ENCODE measurements around the gene L1CAM.

Gene L1CAM

DNA sequence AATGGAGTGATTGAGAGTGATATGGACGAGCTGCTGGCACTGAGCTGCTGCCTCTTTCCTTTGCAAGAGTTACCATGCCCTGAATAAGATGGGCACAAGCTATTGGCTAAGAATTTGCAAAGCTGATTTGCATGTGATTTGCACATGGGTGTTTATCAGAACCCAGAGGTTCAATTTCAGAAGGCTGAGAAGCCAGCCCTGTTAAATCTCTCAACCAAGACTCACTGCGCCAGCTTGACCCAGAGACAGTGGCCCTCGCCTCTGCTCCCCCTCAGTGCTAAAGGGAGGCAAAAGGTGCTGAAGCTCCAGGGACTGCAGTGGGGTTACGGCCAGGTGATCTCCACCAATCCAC is 39.4 kb upstream of the L1CAM start:
- H3K4me1 ChIP-seq (ENCODE audit: control insufficient read depth, insufficient read depth, low read length): peaks cover 10% of the 10 kb centered on the region
- H3K36me3 ChIP-seq (ENCODE audit: control insufficient read depth in 2 of 2, insufficient read depth in 1 of 2, low read length in 2 of 2): peaks cover 0 to 14% of the 10 kb centered on the region in 2 experiments; a peak in 2 of 3 replicates
- H3K4me3 ChIP-seq (ENCODE audit: low read depth, low read length): no peak overlapping the region

DNA sequence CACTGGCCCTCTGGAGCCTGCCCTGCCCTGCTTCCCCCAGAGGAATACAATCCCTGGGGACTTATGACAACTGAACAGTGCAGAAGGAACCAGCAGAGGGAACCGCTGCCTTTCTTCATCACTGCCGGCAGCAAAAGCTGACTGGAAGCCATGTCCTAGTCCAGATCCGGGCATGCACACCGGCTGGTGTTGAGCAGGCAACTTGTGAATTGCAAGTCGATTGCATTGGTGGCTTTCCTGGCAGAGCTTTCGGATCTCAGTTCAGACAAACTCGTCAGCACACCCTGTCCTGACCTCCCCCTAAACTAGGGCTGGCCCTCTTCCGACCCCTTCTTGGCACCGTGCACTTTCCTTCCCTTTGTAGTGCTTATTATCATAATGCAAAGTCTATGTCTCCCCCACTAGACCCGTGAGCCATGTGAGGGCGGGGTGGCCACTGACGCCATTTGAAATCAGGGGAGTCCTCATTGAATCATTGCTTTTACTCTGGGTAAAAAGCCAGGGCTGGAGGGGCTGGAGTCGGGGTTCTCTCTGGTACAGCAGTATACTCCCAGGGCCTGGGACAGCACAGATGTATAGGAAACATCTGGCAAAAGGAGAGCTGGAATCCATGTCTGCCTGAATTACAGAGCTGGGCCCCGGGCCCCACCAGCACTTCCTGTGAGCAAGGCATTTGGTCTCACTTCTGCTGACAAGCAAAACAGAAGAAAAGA is 38.3 kb upstream of the L1CAM start:
- no peak overlapping the region for H3K4me3 ChIP-seq (ENCODE audit: low read depth, low read length)
- peaks cover 0 to 4% of the 10 kb centered on the region in 2 experiments; a peak in 2 of 3 replicates for H3K36me3 ChIP-seq (ENCODE audit: control insufficient read depth in 2 of 2, insufficient read depth in 1 of 2, low read length in 2 of 2)
- no peak overlapping the region for H3K27ac ChIP-seq (ENCODE audit: extremely low read depth, low read depth, low read length)
- ChIA-PET POLR2A (interaction anchor here (1.0 to 2.4 kb wide), 7 partner anchors 9 to 130 kb away, joined by 4 to 18 read pairs (median 6); partner anchors contain the start of genes HCFC1, IDH3G, NAA10 and SSR4), CTCF (interaction anchor here (0.6 to 9.1 kb wide), 19 partner anchors 9 to 530 kb away, joined by 3 to 168 read pairs (median 5); partner anchors contain the start of gene RENBP)
- H3K4me1 ChIP-seq (ENCODE audit: control insufficient read depth, insufficient read depth, low read length): peaks cover 9% of the 10 kb centered on the region
- no peaks in the 10 kb centered on the region for H3K9me3 ChIP-seq (ENCODE audit: control insufficient read depth, insufficient read depth, low read depth, low read length)
- TF ChIP-seq ZNF10 (tag by site-specific recombination; IDR thresholded peaks at IDR 0.05) (peak; percentile 59; the same call in 1 of the 2 replicates), SCRT1 (tag by site-specific recombination; IDR thresholded peaks at IDR 0.05; ENCODE audit: borderline replicate concordance) (no peak), ZFP69B (tag by site-specific recombination; IDR thresholded peaks at IDR 0.05) (0 out of 2 replicates have a peak, but pooled peaks have one; percentile 27), ZNF707 (tag by site-specific recombination; IDR thresholded peaks at IDR 0.05) (no peak), ZNF2 (tag by site-specific recombination; IDR thresholded peaks at IDR 0.05) (no peak), ZNF623 (tag by site-specific recombination; IDR thresholded peaks at IDR 0.05) (no peak), GLIS1 (tag by site-specific recombination; IDR thresholded peaks at IDR 0.05) (no peak), ZNF629 (tag by site-specific recombination; IDR thresholded peaks at IDR 0.05) (no peak), ZNF654 (tag by site-specific recombination; IDR thresholded peaks at IDR 0.05; ENCODE audit: low read depth) (peak; percentile 58), IKZF3 (tag by site-specific recombination; IDR thresholded peaks at IDR 0.05) (peak; percentile 40; the same call in 1 of the 2 replicates), SETDB1 (IDR thresholded peaks at IDR 0.05; ENCODE audit: insufficient read length, low read length) (no peak), ZNF423 (tag by site-specific recombination; IDR thresholded peaks at IDR 0.05) (peak; percentile 82), ZBTB20 (tag by site-specific recombination; IDR thresholded peaks at IDR 0.05) (peak; percentile 26; the same call in 1 of the 2 replicates), ZNF600 (tag by site-specific recombination; IDR thresholded peaks at IDR 0.05) (peak; percentile 70), ZNF292 (tag by site-specific recombination; IDR thresholded peaks at IDR 0.05; ENCODE audit: borderline replicate concordance, low read depth) (no peak), ZNF174 (tag by site-specific recombination; IDR thresholded peaks at IDR 0.05) (no peak)
- TF ChIP-seq, protein P1, sequence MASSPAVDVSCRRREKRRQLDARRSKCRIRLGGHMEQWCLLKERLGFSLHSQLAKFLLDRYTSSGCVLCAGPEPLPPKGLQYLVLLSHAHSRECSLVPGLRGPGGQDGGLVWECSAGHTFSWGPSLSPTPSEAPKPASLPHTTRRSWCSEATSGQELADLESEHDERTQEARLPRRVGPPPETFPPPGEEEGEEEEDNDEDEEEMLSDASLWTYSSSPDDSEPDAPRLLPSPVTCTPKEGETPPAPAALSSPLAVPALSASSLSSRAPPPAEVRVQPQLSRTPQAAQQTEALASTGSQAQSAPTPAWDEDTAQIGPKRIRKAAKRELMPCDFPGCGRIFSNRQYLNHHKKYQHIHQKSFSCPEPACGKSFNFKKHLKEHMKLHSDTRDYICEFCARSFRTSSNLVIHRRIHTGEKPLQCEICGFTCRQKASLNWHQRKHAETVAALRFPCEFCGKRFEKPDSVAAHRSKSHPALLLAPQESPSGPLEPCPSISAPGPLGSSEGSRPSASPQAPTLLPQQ (tag by site-specific recombination; IDR thresholded peaks at IDR 0.05): peak; percentile 38; the same call in 1 of the 2 replicates
- TF ChIP-seq, protein P2, sequence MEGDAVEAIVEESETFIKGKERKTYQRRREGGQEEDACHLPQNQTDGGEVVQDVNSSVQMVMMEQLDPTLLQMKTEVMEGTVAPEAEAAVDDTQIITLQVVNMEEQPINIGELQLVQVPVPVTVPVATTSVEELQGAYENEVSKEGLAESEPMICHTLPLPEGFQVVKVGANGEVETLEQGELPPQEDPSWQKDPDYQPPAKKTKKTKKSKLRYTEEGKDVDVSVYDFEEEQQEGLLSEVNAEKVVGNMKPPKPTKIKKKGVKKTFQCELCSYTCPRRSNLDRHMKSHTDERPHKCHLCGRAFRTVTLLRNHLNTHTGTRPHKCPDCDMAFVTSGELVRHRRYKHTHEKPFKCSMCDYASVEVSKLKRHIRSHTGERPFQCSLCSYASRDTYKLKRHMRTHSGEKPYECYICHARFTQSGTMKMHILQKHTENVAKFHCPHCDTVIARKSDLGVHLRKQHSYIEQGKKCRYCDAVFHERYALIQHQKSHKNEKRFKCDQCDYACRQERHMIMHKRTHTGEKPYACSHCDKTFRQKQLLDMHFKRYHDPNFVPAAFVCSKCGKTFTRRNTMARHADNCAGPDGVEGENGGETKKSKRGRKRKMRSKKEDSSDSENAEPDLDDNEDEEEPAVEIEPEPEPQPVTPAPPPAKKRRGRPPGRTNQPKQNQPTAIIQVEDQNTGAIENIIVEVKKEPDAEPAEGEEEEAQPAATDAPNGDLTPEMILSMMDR (tag by site-specific recombination; IDR thresholded peaks at IDR 0.05): peak; percentile 80

More for the DNA sequence above, 39.4 kb upstream of the L1CAM start:
- TF ChIP-seq ZNF221 (tag by site-specific recombination; IDR thresholded peaks at IDR 0.05; ENCODE audit: borderline replicate concordance): no peak
- TF ChIP-seq ZNF501 (tag by site-specific recombination; IDR thresholded peaks at IDR 0.05): no peak
- no peak for TF ChIP-seq ZNF514 (tag by site-specific recombination; IDR thresholded peaks at IDR 0.05)
- TF ChIP-seq PRDM1 (tag by site-specific recombination; IDR thresholded peaks at IDR 0.05): no peak
- no peak for TF ChIP-seq ZNF211 (tag by site-specific recombination; IDR thresholded peaks at IDR 0.05; ENCODE audit: low read depth)
- TF ChIP-seq KLF7 (tag by site-specific recombination; IDR thresholded peaks at IDR 0.05; ENCODE audit: borderline replicate concordance): no peak
- TF ChIP-seq ZFP69B (tag by site-specific recombination; IDR thresholded peaks at IDR 0.05): no peak
- no peak for TF ChIP-seq GLIS1 (tag by site-specific recombination; IDR thresholded peaks at IDR 0.05)
- no peak for TF ChIP-seq EGR2 (tag by site-specific recombination; IDR thresholded peaks at IDR 0.05; ENCODE audit: low read depth)
- TF ChIP-seq ZIC2 (tag by site-specific recombination; IDR thresholded peaks at IDR 0.05): no peak
- TF ChIP-seq BCL11B (tag by site-specific recombination; IDR thresholded peaks at IDR 0.05; ENCODE audit: low read depth): no peak
- TF ChIP-seq ZNF596 (tag by site-specific recombination; IDR thresholded peaks at IDR 0.05): no peak
- TF ChIP-seq WT1 (tag by site-specific recombination; IDR thresholded peaks at IDR 0.05): no peak
- TF ChIP-seq, protein P3, sequence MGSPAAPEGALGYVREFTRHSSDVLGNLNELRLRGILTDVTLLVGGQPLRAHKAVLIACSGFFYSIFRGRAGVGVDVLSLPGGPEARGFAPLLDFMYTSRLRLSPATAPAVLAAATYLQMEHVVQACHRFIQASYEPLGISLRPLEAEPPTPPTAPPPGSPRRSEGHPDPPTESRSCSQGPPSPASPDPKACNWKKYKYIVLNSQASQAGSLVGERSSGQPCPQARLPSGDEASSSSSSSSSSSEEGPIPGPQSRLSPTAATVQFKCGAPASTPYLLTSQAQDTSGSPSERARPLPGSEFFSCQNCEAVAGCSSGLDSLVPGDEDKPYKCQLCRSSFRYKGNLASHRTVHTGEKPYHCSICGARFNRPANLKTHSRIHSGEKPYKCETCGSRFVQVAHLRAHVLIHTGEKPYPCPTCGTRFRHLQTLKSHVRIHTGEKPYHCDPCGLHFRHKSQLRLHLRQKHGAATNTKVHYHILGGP (tag by site-specific recombination; IDR thresholded peaks at IDR 0.05): no peak
- TF ChIP-seq ZNF626 (tag by site-specific recombination; IDR thresholded peaks at IDR 0.05): no peak
- CTCF ChIA-PET: interaction anchor here (0.7 to 9.1 kb wide), 6 partner anchors 9 to 206 kb away, joined by 3 to 168 read pairs (median 14); partner anchors contain the start of gene RENBP
- POLR2A ChIA-PET: interaction anchor here (0.5 to 1.7 kb wide), 7 partner anchors 8 to 131 kb away, joined by 4 to 8 read pairs (median 6); partner anchors contain the start of genes IDH3G, NAA10 and SSR4
- Histone ChIP-seq H3K27ac (ENCODE audit: extremely low read depth, low read depth, low read length) (no peak overlapping the region), H3K9me3 (ENCODE audit: control insufficient read depth, insufficient read depth, low read depth, low read length) (no peaks in the 10 kb centered on the region)

All from HEK293 (cell line).